ENCODE data around the gene DOCK4.

Gene DOCK4

GRCh38 chr7:112080978-112081377 lies 125.2 kb downstream of the DOCK4 start:
- no peak for DNase-seq (ENCODE audit: low read depth in 1 of 2, low spot score in 1 of 2)

- DNase-seq (ENCODE audit: low read depth in 1 of 2, low spot score in 1 of 2): no peak
Measured at GRCh38 chr7:112080441-112080840, 125.8 kb downstream of the DOCK4 start.

- no peak for DNase-seq (ENCODE audit: low read depth in 1 of 2, low spot score in 1 of 2)
Measured at GRCh38 chr7:112079673-112080072, 126.5 kb downstream of the DOCK4 start.

GRCh38 chr7:112079122-112079521 lies 127.1 kb downstream of the DOCK4 start:
- no peak for DNase-seq (ENCODE audit: low read depth in 1 of 2, low spot score in 1 of 2)

GRCh38 chr7:112076324-112076723 lies 129.9 kb downstream of the DOCK4 start:
- DNase-seq (ENCODE audit: low read depth in 1 of 2, low spot score in 1 of 2): no peak

GRCh38 chr7:112074464-112074863 lies 131.7 kb downstream of the DOCK4 start:
- no peak for DNase-seq (ENCODE audit: low read depth in 1 of 2, low spot score in 1 of 2)

- no peak for DNase-seq (ENCODE audit: low read depth in 1 of 2, low spot score in 1 of 2)
Measured at GRCh38 chr7:112073530-112073929, 132.7 kb downstream of the DOCK4 start.

GRCh38 chr7:112072541-112073245 lies 133.5 kb downstream of the DOCK4 start:
- DNase-seq (ENCODE audit: low read depth in 1 of 2, low spot score in 1 of 2): no peak

- no peak for DNase-seq (ENCODE audit: low read depth in 1 of 2, low spot score in 1 of 2)
Measured at GRCh38 chr7:112071856-112072255, 134.3 kb downstream of the DOCK4 start.

- DNase-seq (ENCODE audit: low read depth in 1 of 2, low spot score in 1 of 2): no peak
Measured at GRCh38 chr7:112070674-112071256, 135.4 kb downstream of the DOCK4 start.

GRCh38 chr7:112069879-112070321 lies 136.3 kb downstream of the DOCK4 start:
- DNase-seq (ENCODE audit: low read depth in 1 of 2, low spot score in 1 of 2): no peak

GRCh38 chr7:112068967-112069366 lies 137.2 kb downstream of the DOCK4 start:
- DNase-seq (ENCODE audit: low read depth in 1 of 2, low spot score in 1 of 2): no peak

- no peak for DNase-seq (ENCODE audit: low read depth in 1 of 2, low spot score in 1 of 2)
Measured at GRCh38 chr7:112067632-112068540, 138.3 kb downstream of the DOCK4 start.

- DNase-seq (ENCODE audit: low read depth in 1 of 2, low spot score in 1 of 2): no peak
Measured at GRCh38 chr7:112067200-112067599, 139.0 kb downstream of the DOCK4 start.

- no peak for DNase-seq (ENCODE audit: low read depth in 1 of 2, low spot score in 1 of 2)
Measured at GRCh38 chr7:112065758-112066157, 140.4 kb downstream of the DOCK4 start.

GRCh38 chr7:112064627-112065385 lies 141.4 kb downstream of the DOCK4 start:
- DNase-seq (ENCODE audit: low read depth in 1 of 2, low spot score in 1 of 2): no peak

GRCh38 chr7:112063974-112064373 lies 142.2 kb downstream of the DOCK4 start:
- DNase-seq (ENCODE audit: low read depth in 1 of 2, low spot score in 1 of 2): no peak

GRCh38 chr7:112061051-112061450 lies 145.1 kb downstream of the DOCK4 start:
- no peak for DNase-seq (ENCODE audit: low read depth in 1 of 2, low spot score in 1 of 2)

GRCh38 chr7:112060625-112061024 lies 145.6 kb downstream of the DOCK4 start:
- no peak for DNase-seq (ENCODE audit: low read depth in 1 of 2, low spot score in 1 of 2)

GRCh38 chr7:112059675-112060074 lies 146.5 kb downstream of the DOCK4 start:
- DNase-seq (ENCODE audit: low read depth in 1 of 2, low spot score in 1 of 2): no peak

- DNase-seq (ENCODE audit: low read depth in 1 of 2, low spot score in 1 of 2): no peak
Measured at GRCh38 chr7:112058686-112059085, 147.5 kb downstream of the DOCK4 start.
